Fibroblast of skin of back (primary cell): ENCODE results near the gene KRT72.

Experiments used
- DNase-seq: peaks from one replicate; pipeline ENCODE4 v3.0.0-alpha.2; 2013

KRT72 gene

GRCh38 chr12:52630008-52630500, 28.8 kb upstream of the KRT72 start:
- DNase-seq, result no peak

GRCh38 chr12:52629281-52630007, 28.2 kb upstream of the KRT72 start:
- DNase-seq, result no peak

GRCh38 chr12:52628841-52629240, 27.6 kb upstream of the KRT72 start:
- DNase-seq, result no peak

GRCh38 chr12:52628111-52628507, 26.8 kb upstream of the KRT72 start:
- no peak for DNase-seq

GRCh38 chr12:52627395-52628110, 26.3 kb upstream of the KRT72 start:
- DNase-seq, result no peak

- no peak for DNase-seq
Measured at GRCh38 chr12:52622349-52622748, 21.1 kb upstream of the KRT72 start.

GRCh38 chr12:52618866-52619265, 17.6 kb upstream of the KRT72 start:
- no peak for DNase-seq

GRCh38 chr12:52618216-52618615, 17.0 kb upstream of the KRT72 start, which contains the start of gene KRT73:
KRT73 (minus strand) TSS chr12:52618559; CDS start chr12:52618524, 35 bp downstream.
- no peak for DNase-seq

GRCh38 chr12:52617403-52617785, 16.1 kb upstream of the KRT72 start:
- DNase-seq, result no peak

- no peak for DNase-seq
Measured at GRCh38 chr12:52616680-52617402, 15.6 kb upstream of the KRT72 start.

GRCh38 chr12:52615912-52616311, 14.6 kb upstream of the KRT72 start:
- no peak for DNase-seq

GRCh38 chr12:52615208-52615868, 14.1 kb upstream of the KRT72 start:
- no peak for DNase-seq

GRCh38 chr12:52614381-52615207, 13.3 kb upstream of the KRT72 start:
- no peak for DNase-seq

GRCh38 chr12:52613384-52614030, 12.2 kb upstream of the KRT72 start:
- no peak for DNase-seq

- no peak for DNase-seq
Measured at GRCh38 chr12:52612431-52613383, 11.4 kb upstream of the KRT72 start.

- no peak for DNase-seq
Measured at GRCh38 chr12:52611080-52611468, 9.8 kb upstream of the KRT72 start.

- no peak for DNase-seq
Measured at GRCh38 chr12:52608826-52609630, 7.8 kb upstream of the KRT72 start.

- no peak for DNase-seq
Measured at GRCh38 chr12:52608161-52608560, 6.9 kb upstream of the KRT72 start.

GRCh38 chr12:52607314-52607713, 6.1 kb upstream of the KRT72 start:
- no peak for DNase-seq
